HepG2 (cell line): ENCODE results near the gene CUL7. TPM values are rescaled to one million over a fixed set of nuclear protein-coding genes. Genes with fewer than 3 reads are reported as not detected.
A peak's percentile ranks its signal among the peaks of the same experiment; 100 is the strongest.

ENCODE experiments used
- CBX2 ChIP-seq, 2 experiments: fragments of 200-600 bp in 1 of 2; sonication (generic); formaldehyde crosslinking in 1 of 2; IDR thresholded peaks; 2 replicates each; pipeline versions ENCODE4 v1.7.0 to v1.8.1; 2018 to 2022; ENCODE audit warnings: low read depth in 2 of 2, low read length in 1 of 2, mild to moderate bottlenecking in 1 of 2, missing genetic modification reagents in 1 of 2
- CREB1 ChIP-seq, 2 experiments: fragments of 450-650 bp in 1 of 2; IDR thresholded peaks; 2 replicates each; pipeline ENCODE4 v1.6.1; 2016 to 2017; ENCODE audit warnings: control low read depth in 1 of 2, mild to moderate bottlenecking in 1 of 2, missing compliant biosample characterization in 1 of 2, missing genetic modification characterization in 1 of 2
- DZIP1 ChIP-seq: sonication (generic); formaldehyde crosslinking; IDR thresholded peaks from 2 replicates; pipeline ENCODE4 v1.5.0; 2020; ENCODE audit warnings: mild to moderate bottlenecking, missing genetic modification reagents
- EHMT2 ChIP-seq: fragments of 200-600 bp; sonication (generic); IDR thresholded peaks from 2 replicates; pipeline ENCODE4 v1.7.0; 2017; ENCODE audit warnings: antibody characterized with exemption, low read depth, low read length, borderline replicate concordance
- FLYWCH1 ChIP-seq: sonication (generic); formaldehyde crosslinking; IDR thresholded peaks from 2 replicates; pipeline ENCODE4 v1.8.1; 2023; ENCODE audit warnings: mild to moderate bottlenecking, missing genetic modification reagents
- FOXJ3 ChIP-seq: sonication (generic); formaldehyde crosslinking; IDR thresholded peaks from 2 replicates; pipeline ENCODE4 v1.4.0; 2020; ENCODE audit warnings: missing genetic modification reagents, mild to moderate bottlenecking, borderline replicate concordance
- NCOA2 ChIP-seq: sonication (generic); formaldehyde crosslinking; IDR thresholded peaks from 2 replicates; pipeline ENCODE4 v1.8.0; 2022; ENCODE audit warnings: inconsistent platforms
- NFKB2 ChIP-seq: sonication (generic); formaldehyde crosslinking; IDR thresholded peaks from 2 replicates; pipeline ENCODE4 v1.4.0; 2020; ENCODE audit warnings: missing genetic modification reagents, borderline replicate concordance
- PHB2 ChIP-seq: fragments of 450-650 bp; IDR thresholded peaks from 2 replicates; pipeline ENCODE4 v1.6.1; 2018; ENCODE audit not compliant: partially characterized antibody
- PHF21A ChIP-seq: sonication (generic); formaldehyde crosslinking; IDR thresholded peaks from 2 replicates; pipeline ENCODE4 v1.5.0; 2020; ENCODE audit warnings: mild to moderate bottlenecking, missing genetic modification reagents
- REXO4 ChIP-seq: sonication (generic); formaldehyde crosslinking; IDR thresholded peaks from 2 replicates; pipeline ENCODE4 v1.8.0; 2022; ENCODE audit warnings: missing genetic modification reagents, mild to moderate bottlenecking, borderline replicate concordance
- SP1 ChIP-seq, 2 experiments: fragments of 450-650 bp in 1 of 2; sonication (generic) in 1 of 2; formaldehyde crosslinking in 1 of 2; IDR thresholded peaks; 2 replicates each; pipeline versions ENCODE4 v1.4.0 to v1.6.1; 2016 to 2020; ENCODE audit warnings: missing genetic modification reagents in 1 of 2
- SP2 ChIP-seq: sonication (generic); formaldehyde crosslinking; IDR thresholded peaks from 2 replicates; pipeline ENCODE4 v1.5.1; 2020; ENCODE audit warnings: mild to moderate bottlenecking, missing genetic modification reagents
- SRSF4 ChIP-seq: fragments of 200-400 bp; formaldehyde crosslinking; IDR thresholded peaks from one replicate; pipeline ENCODE4 v1.6.1; 2018; ENCODE audit warnings: mild to moderate bottlenecking, low read depth, low read length, moderate library complexity; ENCODE audit not compliant: poor library complexity, severe bottlenecking
- TOE1 ChIP-seq: sonication (generic); formaldehyde crosslinking; IDR thresholded peaks from 2 replicates; pipeline ENCODE4 v1.4.0; 2020; ENCODE audit warnings: mild to moderate bottlenecking, missing genetic modification reagents
- ZMYM3 ChIP-seq: sonication (generic); formaldehyde crosslinking; IDR thresholded peaks from 2 replicates; pipeline ENCODE4 v1.5.1; 2020; ENCODE audit warnings: mild to moderate bottlenecking, missing genetic modification reagents
- ZNF383 ChIP-seq: sonication (generic); formaldehyde crosslinking; IDR thresholded peaks from 2 replicates; pipeline ENCODE4 v1.4.0; 2020; ENCODE audit warnings: missing genetic modification reagents, mild to moderate bottlenecking, borderline replicate concordance
- ZNF430 ChIP-seq: sonication (generic); formaldehyde crosslinking; IDR thresholded peaks from 2 replicates; pipeline ENCODE4 v1.9.0; 2021; ENCODE audit warnings: mild to moderate bottlenecking, missing genetic modification reagents
- ZNF605 ChIP-seq: sonication (generic); formaldehyde crosslinking; IDR thresholded peaks from 2 replicates; pipeline ENCODE4 v1.8.0; 2022; ENCODE audit warnings: mild to moderate bottlenecking, missing genetic modification reagents
- polyA plus RNA-seq, 8 experiments: library from polyadenylated mRNA; depleted of rRNA in 3 of 8; stranded (reverse) in 7 of 8; unstranded in 1 of 8; fragments of >200 nt; fragmentation: Illumina TruSeq in 4 of 8; extraction: Trizol in 4 of 8; gene quantifications; 2 replicates each; pipeline versions ENCODE4 v1.2.1 to v1.2.3, GENCODE V29; 2011 to 2016; ENCODE audit warnings: low read depth in 4 of 8, missing spikeins in 1 of 8, mixed read lengths in 1 of 8; ENCODE audit not compliant: insufficient read depth in 1 of 8
- total RNA-seq, 5 experiments: library from RNA; depleted of rRNA; stranded (reverse); fragments of >200 nt; fragmentation: Illumina TruSeq; extraction: Trizol; gene quantifications; 2 replicates each; pipeline ENCODE4 v1.2.3, GENCODE V29; 2016; ENCODE audit warnings: low read depth in 1 of 5
- TF ChIP-seq, protein P1 (sequence below): IDR thresholded peaks from 2 replicates; pipeline ENCODE4 v1.4.0; 2020; ENCODE audit warnings: mild to moderate bottlenecking, missing genetic modification reagents
- TF ChIP-seq, protein P2 (sequence below): sonication (generic); formaldehyde crosslinking; IDR thresholded peaks from 2 replicates; pipeline ENCODE4 v1.9.0; 2021; ENCODE audit warnings: missing genetic modification reagents, borderline replicate concordance

The CUL7 gene
- total and polyA plus RNA-seq, 2 of the 13 experiments (the other 11 are each of a cell fraction or from before 2014, with no cell fraction given): 32.0 to 60.7 TPM

- TF ChIP-seq FLYWCH1 (no peak), ZNF383 (CRISPR knock-in tag) (no peak), PHF21A (CRISPR knock-in tag) (peak; percentile 78; the same call in 1 of the 2 replicates), SP1 (IDR thresholded peaks at IDR 0.05) (no peak), SP1 (CRISPR knock-in tag; IDR thresholded peaks at IDR 0.05) (no peak), REXO4 (CRISPR knock-in tag) (no peak), FOXJ3 (CRISPR knock-in tag) (no peak), ZNF605 (peak; percentile 66; the same call in 1 of the 2 replicates), CBX2 (IDR thresholded peaks at IDR 0.05; ENCODE audit: low read depth, low read length) (no peak), CBX2 (CRISPR knock-in tag; IDR thresholded peaks at IDR 0.05; ENCODE audit: low read depth) (no peak), ZMYM3 (CRISPR knock-in tag) (no peak), SP2 (CRISPR knock-in tag) (no peak), DZIP1 (no peak), ZNF430 (peak; percentile 20; the same call in 1 of the 2 replicates), TOE1 (no peak), NCOA2 (CRISPR knock-in tag) (0 out of 2 replicates have a peak, but pooled peaks have one; percentile 11), NFKB2 (no peak), CREB1 (IDR thresholded peaks at IDR 0.05) (no peak; the same call in 1 of the 2 replicates), CREB1 (CRISPR knock-in tag; IDR thresholded peaks at IDR 0.05) (peak; percentile 72), EHMT2 (no peak), PHB2 (no peak), SRSF4 (no peak)
- TF ChIP-seq, protein P1, sequence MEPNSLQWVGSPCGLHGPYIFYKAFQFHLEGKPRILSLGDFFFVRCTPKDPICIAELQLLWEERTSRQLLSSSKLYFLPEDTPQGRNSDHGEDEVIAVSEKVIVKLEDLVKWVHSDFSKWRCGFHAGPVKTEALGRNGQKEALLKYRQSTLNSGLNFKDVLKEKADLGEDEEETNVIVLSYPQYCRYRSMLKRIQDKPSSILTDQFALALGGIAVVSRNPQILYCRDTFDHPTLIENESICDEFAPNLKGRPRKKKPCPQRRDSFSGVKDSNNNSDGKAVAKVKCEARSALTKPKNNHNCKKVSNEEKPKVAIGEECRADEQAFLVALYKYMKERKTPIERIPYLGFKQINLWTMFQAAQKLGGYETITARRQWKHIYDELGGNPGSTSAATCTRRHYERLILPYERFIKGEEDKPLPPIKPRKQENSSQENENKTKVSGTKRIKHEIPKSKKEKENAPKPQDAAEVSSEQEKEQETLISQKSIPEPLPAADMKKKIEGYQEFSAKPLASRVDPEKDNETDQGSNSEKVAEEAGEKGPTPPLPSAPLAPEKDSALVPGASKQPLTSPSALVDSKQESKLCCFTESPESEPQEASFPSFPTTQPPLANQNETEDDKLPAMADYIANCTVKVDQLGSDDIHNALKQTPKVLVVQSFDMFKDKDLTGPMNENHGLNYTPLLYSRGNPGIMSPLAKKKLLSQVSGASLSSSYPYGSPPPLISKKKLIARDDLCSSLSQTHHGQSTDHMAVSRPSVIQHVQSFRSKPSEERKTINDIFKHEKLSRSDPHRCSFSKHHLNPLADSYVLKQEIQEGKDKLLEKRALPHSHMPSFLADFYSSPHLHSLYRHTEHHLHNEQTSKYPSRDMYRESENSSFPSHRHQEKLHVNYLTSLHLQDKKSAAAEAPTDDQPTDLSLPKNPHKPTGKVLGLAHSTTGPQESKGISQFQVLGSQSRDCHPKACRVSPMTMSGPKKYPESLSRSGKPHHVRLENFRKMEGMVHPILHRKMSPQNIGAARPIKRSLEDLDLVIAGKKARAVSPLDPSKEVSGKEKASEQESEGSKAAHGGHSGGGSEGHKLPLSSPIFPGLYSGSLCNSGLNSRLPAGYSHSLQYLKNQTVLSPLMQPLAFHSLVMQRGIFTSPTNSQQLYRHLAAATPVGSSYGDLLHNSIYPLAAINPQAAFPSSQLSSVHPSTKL (CRISPR knock-in tag): peak; percentile 26; the same call in 1 of the 2 replicates
- TF ChIP-seq, protein P2, sequence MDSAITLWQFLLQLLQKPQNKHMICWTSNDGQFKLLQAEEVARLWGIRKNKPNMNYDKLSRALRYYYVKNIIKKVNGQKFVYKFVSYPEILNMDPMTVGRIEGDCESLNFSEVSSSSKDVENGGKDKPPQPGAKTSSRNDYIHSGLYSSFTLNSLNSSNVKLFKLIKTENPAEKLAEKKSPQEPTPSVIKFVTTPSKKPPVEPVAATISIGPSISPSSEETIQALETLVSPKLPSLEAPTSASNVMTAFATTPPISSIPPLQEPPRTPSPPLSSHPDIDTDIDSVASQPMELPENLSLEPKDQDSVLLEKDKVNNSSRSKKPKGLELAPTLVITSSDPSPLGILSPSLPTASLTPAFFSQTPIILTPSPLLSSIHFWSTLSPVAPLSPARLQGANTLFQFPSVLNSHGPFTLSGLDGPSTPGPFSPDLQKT (CRISPR knock-in tag): no peak
Observed at GRCh38 chr6:43093436-43094289, 40.0 kb upstream of the CUL7 start (continued).
